NCI-H446 (cell line): Measurements from ENCODE around the gene CRHBP.

Experiments used
- DNase-seq, 2 experiments: peaks; one replicate each; lab custom pipeline; 2025; lab: John Stamatoyannopoulos, UW

CRHBP gene

DNA sequence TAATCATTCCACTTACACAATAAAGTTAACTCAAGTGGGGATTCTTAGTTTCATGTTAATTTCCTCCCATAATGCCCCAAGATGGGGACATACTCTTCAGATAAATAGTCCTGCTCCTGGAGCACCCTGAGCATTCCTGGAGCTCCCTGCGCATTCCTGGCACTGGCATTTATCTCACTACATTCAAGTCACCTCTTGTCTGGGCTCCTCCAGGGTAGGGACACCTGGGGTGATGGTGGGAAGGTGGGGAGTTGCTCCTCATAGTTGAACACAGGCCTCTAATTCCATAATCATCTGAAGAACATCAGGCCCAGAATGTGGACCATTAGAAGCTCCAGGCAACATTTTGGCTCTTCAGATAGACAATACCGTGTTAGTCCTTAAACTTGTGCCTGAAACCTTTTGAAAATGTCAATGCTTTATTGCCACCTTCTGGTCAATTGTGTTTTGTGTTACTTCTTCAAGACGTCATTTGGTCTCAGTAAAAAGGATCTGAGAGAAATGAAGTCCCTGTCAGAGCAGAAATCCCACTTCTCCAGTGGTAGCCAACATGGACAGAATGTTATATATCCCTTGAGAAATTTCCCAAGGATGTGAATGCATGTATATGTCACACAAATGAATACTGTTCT, 63.2 kb downstream of the CRHBP start:
- peak in 1 of 2 experiments; percentile 1 for DNase-seq

DNA sequence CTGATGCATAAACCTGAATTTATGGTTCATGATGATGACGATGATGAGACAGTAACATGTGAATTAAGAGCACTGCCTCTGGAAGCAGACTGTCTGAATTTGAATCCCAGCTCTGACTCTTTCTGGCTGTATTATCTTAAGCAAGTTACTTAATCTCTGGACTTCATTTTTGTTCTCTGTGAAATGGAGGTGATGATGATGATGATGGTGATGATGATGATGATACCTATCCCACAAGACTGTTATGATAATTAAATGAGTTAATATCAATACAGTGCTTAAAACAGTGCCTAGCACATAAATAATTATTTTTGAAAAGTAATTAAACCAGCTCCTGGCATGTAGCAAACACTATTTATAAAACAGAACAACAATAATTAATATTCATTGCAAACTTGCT, 64.1 kb downstream of the CRHBP start:
- no peak for DNase-seq

DNA sequence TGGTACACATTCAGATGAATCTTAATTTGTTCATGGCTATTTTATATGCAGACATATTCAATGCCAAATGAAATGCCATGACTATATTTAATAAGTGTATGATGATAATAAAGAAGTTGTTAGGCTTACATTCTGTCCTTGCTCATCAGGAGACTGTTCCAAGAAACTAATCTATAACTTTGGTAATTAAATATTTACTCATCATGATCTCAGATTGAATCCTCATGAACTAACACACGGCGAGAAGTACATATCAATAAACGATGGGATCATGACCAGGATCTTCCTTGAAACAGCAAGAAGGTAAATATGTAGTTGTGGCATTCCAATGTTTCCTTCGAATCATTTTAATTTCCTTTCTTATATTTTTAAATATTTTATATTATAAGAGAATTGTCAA, 64.8 kb downstream of the CRHBP start:
- no peak for DNase-seq
